WTC11 (cell line): ENCODE data around the gene CNTNAP2. TPM values are rescaled to one million over a fixed set of nuclear protein-coding genes. Genes with fewer than 3 reads are reported as not detected.

ENCODE experiments used
- ATAC-seq: fragments of 200-7000 bp; cut with Tn5 transposase; 2 replicates; pipeline ENCODE4 v1.10.0; 2021; ENCODE audit warnings: mild to moderate bottlenecking, moderate library complexity
- CTCF ChIA-PET: fragments of 300-600 bp; sonication (Branson Sonifier 250); formaldehyde crosslinking; loops from one replicate; lab custom pipeline; 2021; ENCODE audit warnings: antibody characterized with exemption; lab: Charles Lee
- POLR2A ChIA-PET: fragments of 350-600 bp; sonication (Branson Sonifier 250); formaldehyde crosslinking; loops from one replicate; lab custom pipeline; 2021; ENCODE audit warnings: antibody characterized with exemption; lab: Charles Lee
- DNase-seq: peaks from one replicate; pipeline ENCODE4 v3.0.0; 2021; ENCODE audit warnings: low spot score
- H3K27ac Mint-ChIP-seq: 2 replicates; pipeline ENCODE4 v1.8.0; 2021; ENCODE audit warnings: mixed read lengths
- H3K27me3 Mint-ChIP-seq: 2 replicates; pipeline ENCODE4 v1.8.0; 2021; ENCODE audit warnings: low read depth, mild to moderate bottlenecking, moderate library complexity, mixed read lengths
- H3K36me3 Mint-ChIP-seq: 2 replicates; pipeline ENCODE4 v1.8.0; 2021; ENCODE audit warnings: mixed read lengths
- H3K4me1 Mint-ChIP-seq: 2 replicates; pipeline ENCODE4 v1.8.0; 2022; ENCODE audit warnings: mixed read lengths
- H3K4me3 Mint-ChIP-seq: 2 replicates; pipeline ENCODE4 v1.8.0; 2021; ENCODE audit warnings: mild to moderate bottlenecking, moderate library complexity, mixed read lengths
- H3K9me3 Mint-ChIP-seq: 2 replicates; pipeline ENCODE4 v1.8.0; 2021; ENCODE audit warnings: mixed read lengths
- ATF1 ChIP-seq: sonication (generic); formaldehyde crosslinking; IDR thresholded peaks from 2 replicates; pipeline ENCODE4 v1.8.1; 2023; ENCODE audit warnings: mild to moderate bottlenecking, moderate library complexity, missing genetic modification reagents
- ATF2 ChIP-seq: sonication (generic); formaldehyde crosslinking; IDR thresholded peaks from 2 replicates; pipeline ENCODE4 v1.8.1; 2022; ENCODE audit warnings: low read depth, missing genetic modification reagents, borderline replicate concordance
- CTCF ChIP-seq: fragments of 200-600 bp; IDR thresholded peaks from 2 replicates; pipeline ENCODE4 v1.8.0; 2022; ENCODE audit warnings: antibody characterized with exemption
- ETV6 ChIP-seq: sonication (generic); formaldehyde crosslinking; IDR thresholded peaks from 2 replicates; pipeline ENCODE4 v1.8.1; 2022; ENCODE audit warnings: mild to moderate bottlenecking, missing genetic modification reagents
- GABPB1 ChIP-seq: sonication (generic); formaldehyde crosslinking; IDR thresholded peaks from 2 replicates; pipeline ENCODE4 v1.8.1; 2023; ENCODE audit warnings: mild to moderate bottlenecking, missing genetic modification reagents
- JUN ChIP-seq: sonication (generic); formaldehyde crosslinking; IDR thresholded peaks from 2 replicates; pipeline ENCODE4 v1.8.0; 2023; ENCODE audit warnings: mild to moderate bottlenecking, missing genetic modification reagents
- KAT7 ChIP-seq: sonication (generic); formaldehyde crosslinking; IDR thresholded peaks from 2 replicates; pipeline ENCODE4 v1.8.1; 2023; ENCODE audit warnings: missing genetic modification reagents, mild to moderate bottlenecking, borderline replicate concordance
- MAX ChIP-seq: sonication (generic); formaldehyde crosslinking; IDR thresholded peaks from 2 replicates; pipeline ENCODE4 v1.8.0; 2022; ENCODE audit warnings: mild to moderate bottlenecking, missing genetic modification reagents
- NR2C2 ChIP-seq: sonication (generic); formaldehyde crosslinking; IDR thresholded peaks from 2 replicates; pipeline ENCODE4 v1.8.0; 2022; ENCODE audit warnings: mild to moderate bottlenecking, missing genetic modification reagents
- STAT6 ChIP-seq: sonication (generic); formaldehyde crosslinking; conservative IDR thresholded peaks from 2 replicates; pipeline ENCODE4 v1.8.1; 2023; ENCODE audit warnings: mild to moderate bottlenecking, low read depth, missing genetic modification reagents, moderate library complexity
- TEAD1 ChIP-seq: sonication (generic); formaldehyde crosslinking; IDR thresholded peaks from 2 replicates; pipeline ENCODE4 v1.8.0; 2022; ENCODE audit warnings: mild to moderate bottlenecking, missing genetic modification reagents
- TEAD4 ChIP-seq: sonication (generic); formaldehyde crosslinking; IDR thresholded peaks from 2 replicates; pipeline ENCODE4 v1.8.0; 2022; ENCODE audit warnings: mild to moderate bottlenecking, missing genetic modification reagents
- TP53 ChIP-seq: sonication (generic); formaldehyde crosslinking; IDR thresholded peaks from 2 replicates; pipeline ENCODE4 v1.8.1; 2023; ENCODE audit warnings: mild to moderate bottlenecking, missing genetic modification reagents
- ZBTB21 ChIP-seq: sonication (generic); formaldehyde crosslinking; IDR thresholded peaks from 2 replicates; pipeline ENCODE4 v1.8.1; 2023; ENCODE audit warnings: mild to moderate bottlenecking, missing genetic modification reagents, borderline replicate concordance
- ZNF317 ChIP-seq: sonication (generic); formaldehyde crosslinking; IDR thresholded peaks from 2 replicates; pipeline ENCODE4 v1.8.1; 2023; ENCODE audit warnings: low read depth, mild to moderate bottlenecking, moderate library complexity, missing genetic modification reagents, borderline replicate concordance
- ZSCAN18 ChIP-seq: fragments of 250-450 bp; sonication (Bioruptor Pico); IDR thresholded peaks from 2 replicates; pipeline ENCODE4 v2.1.2; 2022; ENCODE audit warnings: mild to moderate bottlenecking, moderate library complexity
- total RNA-seq: library from RNA; stranded (reverse); gene quantifications from 3 replicates; pipeline ENCODE4 v1.2.3, GENCODE V29; 2021
- TF ChIP-seq, protein P1 (sequence below): sonication (generic); formaldehyde crosslinking; IDR thresholded peaks from 2 replicates; pipeline ENCODE4 v1.8.0; 2023; ENCODE audit warnings: missing genetic modification reagents, mild to moderate bottlenecking, borderline replicate concordance
- TF ChIP-seq, protein P2 (sequence below): fragments of 250-450 bp; sonication (Bioruptor Pico); IDR thresholded peaks from 2 replicates; pipeline ENCODE4 v1.9.0; 2021; ENCODE audit warnings: mild to moderate bottlenecking

CNTNAP2 gene
- total RNA-seq, 1 experiment from 2014 or later: 63.8 TPM

- TF ChIP-seq, protein P1, sequence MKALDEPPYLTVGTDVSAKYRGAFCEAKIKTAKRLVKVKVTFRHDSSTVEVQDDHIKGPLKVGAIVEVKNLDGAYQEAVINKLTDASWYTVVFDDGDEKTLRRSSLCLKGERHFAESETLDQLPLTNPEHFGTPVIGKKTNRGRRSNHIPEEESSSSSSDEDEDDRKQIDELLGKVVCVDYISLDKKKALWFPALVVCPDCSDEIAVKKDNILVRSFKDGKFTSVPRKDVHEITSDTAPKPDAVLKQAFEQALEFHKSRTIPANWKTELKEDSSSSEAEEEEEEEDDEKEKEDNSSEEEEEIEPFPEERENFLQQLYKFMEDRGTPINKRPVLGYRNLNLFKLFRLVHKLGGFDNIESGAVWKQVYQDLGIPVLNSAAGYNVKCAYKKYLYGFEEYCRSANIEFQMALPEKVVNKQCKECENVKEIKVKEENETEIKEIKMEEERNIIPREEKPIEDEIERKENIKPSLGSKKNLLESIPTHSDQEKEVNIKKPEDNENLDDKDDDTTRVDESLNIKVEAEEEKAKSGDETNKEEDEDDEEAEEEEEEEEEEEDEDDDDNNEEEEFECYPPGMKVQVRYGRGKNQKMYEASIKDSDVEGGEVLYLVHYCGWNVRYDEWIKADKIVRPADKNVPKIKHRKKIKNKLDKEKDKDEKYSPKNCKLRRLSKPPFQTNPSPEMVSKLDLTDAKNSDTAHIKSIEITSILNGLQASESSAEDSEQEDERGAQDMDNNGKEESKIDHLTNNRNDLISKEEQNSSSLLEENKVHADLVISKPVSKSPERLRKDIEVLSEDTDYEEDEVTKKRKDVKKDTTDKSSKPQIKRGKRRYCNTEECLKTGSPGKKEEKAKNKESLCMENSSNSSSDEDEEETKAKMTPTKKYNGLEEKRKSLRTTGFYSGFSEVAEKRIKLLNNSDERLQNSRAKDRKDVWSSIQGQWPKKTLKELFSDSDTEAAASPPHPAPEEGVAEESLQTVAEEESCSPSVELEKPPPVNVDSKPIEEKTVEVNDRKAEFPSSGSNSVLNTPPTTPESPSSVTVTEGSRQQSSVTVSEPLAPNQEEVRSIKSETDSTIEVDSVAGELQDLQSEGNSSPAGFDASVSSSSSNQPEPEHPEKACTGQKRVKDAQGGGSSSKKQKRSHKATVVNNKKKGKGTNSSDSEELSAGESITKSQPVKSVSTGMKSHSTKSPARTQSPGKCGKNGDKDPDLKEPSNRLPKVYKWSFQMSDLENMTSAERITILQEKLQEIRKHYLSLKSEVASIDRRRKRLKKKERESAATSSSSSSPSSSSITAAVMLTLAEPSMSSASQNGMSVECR: no peak
- TF ChIP-seq, protein P2, sequence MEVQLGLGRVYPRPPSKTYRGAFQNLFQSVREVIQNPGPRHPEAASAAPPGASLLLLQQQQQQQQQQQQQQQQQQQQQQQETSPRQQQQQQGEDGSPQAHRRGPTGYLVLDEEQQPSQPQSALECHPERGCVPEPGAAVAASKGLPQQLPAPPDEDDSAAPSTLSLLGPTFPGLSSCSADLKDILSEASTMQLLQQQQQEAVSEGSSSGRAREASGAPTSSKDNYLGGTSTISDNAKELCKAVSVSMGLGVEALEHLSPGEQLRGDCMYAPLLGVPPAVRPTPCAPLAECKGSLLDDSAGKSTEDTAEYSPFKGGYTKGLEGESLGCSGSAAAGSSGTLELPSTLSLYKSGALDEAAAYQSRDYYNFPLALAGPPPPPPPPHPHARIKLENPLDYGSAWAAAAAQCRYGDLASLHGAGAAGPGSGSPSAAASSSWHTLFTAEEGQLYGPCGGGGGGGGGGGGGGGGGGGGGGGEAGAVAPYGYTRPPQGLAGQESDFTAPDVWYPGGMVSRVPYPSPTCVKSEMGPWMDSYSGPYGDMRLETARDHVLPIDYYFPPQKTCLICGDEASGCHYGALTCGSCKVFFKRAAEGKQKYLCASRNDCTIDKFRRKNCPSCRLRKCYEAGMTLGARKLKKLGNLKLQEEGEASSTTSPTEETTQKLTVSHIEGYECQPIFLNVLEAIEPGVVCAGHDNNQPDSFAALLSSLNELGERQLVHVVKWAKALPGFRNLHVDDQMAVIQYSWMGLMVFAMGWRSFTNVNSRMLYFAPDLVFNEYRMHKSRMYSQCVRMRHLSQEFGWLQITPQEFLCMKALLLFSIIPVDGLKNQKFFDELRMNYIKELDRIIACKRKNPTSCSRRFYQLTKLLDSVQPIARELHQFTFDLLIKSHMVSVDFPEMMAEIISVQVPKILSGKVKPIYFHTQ: no peak
- TF ChIP-seq, all 79 proteins: peak for 0
These were observed 877.2 kb downstream of the CNTNAP2 start (continued) for GRCh38 chr7:146993764-146994163.

DNA sequence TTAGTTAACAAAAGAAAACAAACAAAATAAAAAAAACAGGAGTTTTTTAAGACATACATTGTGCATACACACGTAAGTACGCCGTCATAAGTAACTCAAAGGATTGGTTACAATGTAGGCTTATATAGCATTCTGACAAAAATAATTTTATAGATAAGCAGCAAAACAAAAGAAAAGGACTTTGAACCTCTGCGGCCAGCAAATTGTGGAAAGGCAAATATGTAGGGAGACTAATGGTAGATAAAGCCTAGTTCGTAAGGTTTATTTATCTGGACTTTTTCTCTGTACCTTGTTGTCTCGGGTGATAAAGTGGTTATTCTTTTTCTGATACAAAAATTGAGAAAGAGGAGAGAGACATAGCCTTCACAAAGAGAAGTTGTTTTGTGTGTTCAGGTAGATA lies 891.9 kb downstream of the CNTNAP2 start:
- Mint-ChIP-seq H3K36me3 (no peaks in the 10 kb centered on the region), H3K9me3 (no peaks in the 10 kb centered on the region), H3K27me3 (no peaks in the 10 kb centered on the region), H3K4me1 (no peaks in the 10 kb centered on the region), H3K4me3 (no peak overlapping the region), H3K27ac (no peak overlapping the region)
- TF ChIP-seq ETV6: no peak
- ChIA-PET CTCF (no interaction called here), POLR2A (no interaction called here)
- no peak for ATAC-seq
- no peak for DNase-seq

- no peaks in the 10 kb centered on the region for H3K36me3 Mint-ChIP-seq
- ChIA-PET CTCF (no interaction called here), POLR2A (no interaction called here)
- no peaks in the 10 kb centered on the region for H3K27me3 Mint-ChIP-seq
- ATAC-seq (no peak), DNase-seq (no peak)
- no peaks in the 10 kb centered on the region for H3K9me3 Mint-ChIP-seq
- no peak overlapping the region for H3K4me3 Mint-ChIP-seq
- no peak overlapping the region for H3K27ac Mint-ChIP-seq
- H3K4me1 Mint-ChIP-seq: no peaks in the 10 kb centered on the region
- no peak for TF ChIP-seq TEAD4 (CRISPR knock-in tag)
- no peak for TF ChIP-seq ATF1 (CRISPR knock-in tag)
- TF ChIP-seq KAT7 (CRISPR knock-in tag): no peak
- TF ChIP-seq ATF2 (CRISPR knock-in tag): no peak
- TF ChIP-seq ZBTB21 (CRISPR knock-in tag): no peak
- TF ChIP-seq GABPB1 (CRISPR knock-in tag): no peak
- no peak for TF ChIP-seq TEAD1 (CRISPR knock-in tag)
- no peak for TF ChIP-seq MAX (CRISPR knock-in tag)
- TF ChIP-seq ZSCAN18: no peak
- no peak for TF ChIP-seq NR2C2 (CRISPR knock-in tag)
- TF ChIP-seq STAT6 (CRISPR knock-in tag): no peak
- TF ChIP-seq JUN (CRISPR knock-in tag): no peak
- TF ChIP-seq TP53 (CRISPR knock-in tag): no peak
- no peak for TF ChIP-seq CTCF
- TF ChIP-seq ZNF317 (CRISPR knock-in tag): no peak
These were observed 896.1 kb downstream of the CNTNAP2 start for GRCh38 chr7:147012666-147013065.
